MCF 10A (cell line): ENCODE measurements around the gene ALPK1. TPM values are rescaled to one million over a fixed set of nuclear protein-coding genes. Genes with fewer than 3 reads are reported as not detected.

ENCODE experiments used
- BruUV-seq: library from RNA; stranded (reverse); fragments of 400-500 nt; replicated peaks from 2 replicates; lab custom pipeline; 2021; lab: Mats Ljungman, UMichigan
- CTCF ChIA-PET: fragments of 300-600 bp; sonication (Branson Sonifier 250); formaldehyde crosslinking; extraction: SDS; loops from one replicate; lab custom pipeline; 2021; ENCODE audit warnings: antibody characterized with exemption, inconsistent platforms; lab: Yijun Ruan, JAX
- POLR2A ChIA-PET: fragments of 300-600, 350-650 bp; sonication (Branson Sonifier 250); formaldehyde crosslinking; extraction: SDS; loops from one replicate; lab custom pipeline; 2020; ENCODE audit warnings: antibody characterized with exemption, inconsistent platforms; lab: Yijun Ruan, JAX
- DNase-seq: peaks from one replicate; pipeline ENCODE4 v3.0.0-alpha.2; 2018; ENCODE audit not compliant: unreplicated experiment
- H3K27ac Mint-ChIP-seq: one replicate; pipeline ENCODE4 v1.8.0; 2022; ENCODE audit warnings: mild to moderate bottlenecking, low read depth, mixed read lengths; ENCODE audit not compliant: unreplicated experiment
- H3K27me3 Mint-ChIP-seq: one replicate; pipeline ENCODE4 v1.8.0; 2022; ENCODE audit warnings: mixed read lengths; ENCODE audit not compliant: insufficient read depth, unreplicated experiment
- H3K36me3 Mint-ChIP-seq: one replicate; pipeline ENCODE4 v1.8.0; 2022; ENCODE audit warnings: mild to moderate bottlenecking, moderate library complexity, mixed read lengths; ENCODE audit not compliant: insufficient read depth, unreplicated experiment
- H3K4me1 Mint-ChIP-seq: one replicate; pipeline ENCODE4 v1.8.0; 2022; ENCODE audit warnings: mixed read lengths; ENCODE audit not compliant: insufficient read depth, unreplicated experiment
- H3K4me3 Mint-ChIP-seq: one replicate; pipeline ENCODE4 v1.8.0; 2022; ENCODE audit warnings: mild to moderate bottlenecking, moderate library complexity, mixed read lengths; ENCODE audit not compliant: unreplicated experiment
- H3K9me3 Mint-ChIP-seq: one replicate; pipeline ENCODE4 v1.8.0; 2022; ENCODE audit warnings: mixed read lengths; ENCODE audit not compliant: unreplicated experiment
- intact Hi-C: fragments of 100-400 bp; cut with micrococcal nuclease; formaldehyde crosslinking; loops from 2 replicates; pipeline ENCODE4 v1.14.1; 2022
- total RNA-seq: library from RNA; stranded (reverse); gene quantifications from 2 replicates; pipeline ENCODE4 v1.2.3, GENCODE V29; 2022
- TF ChIP-seq, protein P1 (sequence below): fragments of 200-600 bp; IDR thresholded peaks from one replicate; pipeline ENCODE4 v1.8.0; 2022; ENCODE audit warnings: antibody characterized with exemption, mild to moderate bottlenecking; ENCODE audit not compliant: unreplicated experiment

The ALPK1 gene
- total RNA-seq, 1 experiment from 2014 or later, result 20.3 TPM

GRCh38 chr4:112277220-112277619 lies 19.9 kb upstream of the ALPK1 start:
- TF ChIP-seq, protein P1, sequence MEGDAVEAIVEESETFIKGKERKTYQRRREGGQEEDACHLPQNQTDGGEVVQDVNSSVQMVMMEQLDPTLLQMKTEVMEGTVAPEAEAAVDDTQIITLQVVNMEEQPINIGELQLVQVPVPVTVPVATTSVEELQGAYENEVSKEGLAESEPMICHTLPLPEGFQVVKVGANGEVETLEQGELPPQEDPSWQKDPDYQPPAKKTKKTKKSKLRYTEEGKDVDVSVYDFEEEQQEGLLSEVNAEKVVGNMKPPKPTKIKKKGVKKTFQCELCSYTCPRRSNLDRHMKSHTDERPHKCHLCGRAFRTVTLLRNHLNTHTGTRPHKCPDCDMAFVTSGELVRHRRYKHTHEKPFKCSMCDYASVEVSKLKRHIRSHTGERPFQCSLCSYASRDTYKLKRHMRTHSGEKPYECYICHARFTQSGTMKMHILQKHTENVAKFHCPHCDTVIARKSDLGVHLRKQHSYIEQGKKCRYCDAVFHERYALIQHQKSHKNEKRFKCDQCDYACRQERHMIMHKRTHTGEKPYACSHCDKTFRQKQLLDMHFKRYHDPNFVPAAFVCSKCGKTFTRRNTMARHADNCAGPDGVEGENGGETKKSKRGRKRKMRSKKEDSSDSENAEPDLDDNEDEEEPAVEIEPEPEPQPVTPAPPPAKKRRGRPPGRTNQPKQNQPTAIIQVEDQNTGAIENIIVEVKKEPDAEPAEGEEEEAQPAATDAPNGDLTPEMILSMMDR, result no peak
- POLR2A ChIA-PET, result interaction anchor here (0.5 to 5.1 kb wide), 10 partner anchors 10 to 62 kb away, joined by 3 to 48 read pairs (median 4); partner anchors contain the start of genes ALPK1, AP1AR and TIFA
- Mint-ChIP-seq H3K9me3 (no peaks in the 10 kb centered on the region), H3K4me3 (no peak overlapping the region), H3K27ac (peak overlapping the region; percentile 27), H3K4me1 (peaks cover 35% of the 10 kb centered on the region), H3K36me3 (peaks cover 20% of the 10 kb centered on the region), H3K27me3 (no peaks in the 10 kb centered on the region)
- peak; percentile 63 for DNase-seq
- no TSS peak for BruUV-seq
- intact Hi-C loops, result no loop called here
- CTCF ChIA-PET, result interaction anchor here (0.5 to 1.2 kb wide), 3 partner anchors 10 to 357 kb away, joined by 3 to 5 read pairs (median 3); no protein-coding TSS in a partner anchor

- Mint-ChIP-seq H3K9me3 (no peaks in the 10 kb centered on the region), H3K4me1 (peaks cover 37% of the 10 kb centered on the region), H3K27ac (peak overlapping the region; percentile 27), H3K27me3 (no peaks in the 10 kb centered on the region), H3K4me3 (no peak overlapping the region), H3K36me3 (peaks cover 20% of the 10 kb centered on the region)
- no TSS peak for BruUV-seq
- ChIA-PET CTCF (interaction anchor here (0.6 to 1.2 kb wide), 3 partner anchors 11 to 49 kb away, joined by 3 to 5 read pairs (median 3); no protein-coding TSS in a partner anchor), POLR2A (interaction anchor here (0.5 to 5.1 kb wide), 11 partner anchors 9 to 165 kb away, joined by 3 to 48 read pairs (median 3); partner anchors contain the start of genes ALPK1, AP1AR and TIFA)
- DNase-seq, result no peak
- TF ChIP-seq, protein P1, result no peak
- intact Hi-C loops, result no loop called here
Measured at GRCh38 chr4:112277705-112278448, 19.3 kb upstream of the ALPK1 start.

DNA sequence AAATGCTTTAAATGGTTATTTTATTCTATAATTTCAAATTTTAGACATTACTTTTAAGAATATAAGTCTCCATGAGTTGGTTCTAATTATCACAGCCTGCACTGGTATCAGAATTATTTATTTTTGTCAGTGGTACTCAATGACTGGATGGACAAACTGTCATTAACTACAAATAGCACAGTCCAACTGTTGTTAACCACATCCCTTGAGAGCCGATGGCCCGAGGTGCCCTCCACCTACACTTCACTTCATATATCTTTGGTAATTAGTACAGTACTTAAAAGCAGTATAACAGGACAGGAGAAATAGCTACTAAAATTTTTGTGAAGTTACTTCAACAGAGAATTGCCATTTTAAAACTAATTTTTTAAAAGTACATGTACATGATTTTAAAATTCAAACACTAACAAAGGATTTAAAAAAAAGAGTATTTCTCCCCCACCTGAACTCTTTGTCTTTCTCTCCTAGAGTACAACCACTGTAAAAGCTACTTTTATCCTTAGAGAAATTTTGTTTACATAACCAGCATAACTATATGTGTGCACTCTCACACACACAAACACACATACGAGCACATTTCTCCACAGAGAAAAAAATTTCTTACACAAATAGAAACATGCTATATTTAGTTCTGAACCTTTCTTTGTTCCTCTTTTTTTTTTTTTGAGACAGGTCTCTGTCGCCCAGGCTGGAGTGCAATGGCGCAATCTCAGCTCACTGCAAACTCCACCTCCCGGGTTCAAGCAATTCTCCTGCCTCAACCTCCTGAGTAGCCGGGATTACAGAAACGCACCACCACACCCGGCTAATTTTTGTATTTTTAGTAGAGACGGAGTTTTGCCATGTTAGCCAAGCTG lies 17.9 kb upstream of the ALPK1 start:
- H3K4me3 Mint-ChIP-seq, result peak overlapping the region; percentile 67
- peak overlapping the region; percentile 61 for H3K27ac Mint-ChIP-seq
- peaks cover 20% of the 10 kb centered on the region for H3K36me3 Mint-ChIP-seq
- intact Hi-C loops, result no loop called here
- TF ChIP-seq, protein P1, result no peak
- DNase-seq, result peak; percentile 17
- no peaks in the 10 kb centered on the region for H3K27me3 Mint-ChIP-seq
- ChIA-PET CTCF (interaction anchor here (0.6 to 1.9 kb wide), 4 partner anchors 66 to 355 kb away, joined by 3 to 6 read pairs (median 4); no protein-coding TSS in a partner anchor), POLR2A (interaction anchor here (0.7 to 5.1 kb wide), 11 partner anchors 8 to 179 kb away, joined by 3 to 48 read pairs (median 4); partner anchors contain the start of genes ALPK1, AP1AR and FAM241A)
- H3K9me3 Mint-ChIP-seq, result no peaks in the 10 kb centered on the region
- peaks cover 51% of the 10 kb centered on the region for H3K4me1 Mint-ChIP-seq
- no TSS peak for BruUV-seq
